Activated CD4-positive, CD25-positive, alpha-beta regulatory T cell treated with anti-CD3 and anti-CD28 coated beads, Interleukin-2, amount 50 U/mL, for 72 hours (primary cell): ENCODE data around the gene RPS28.
"Not testable (repeated sequence)": the region's sequence is repeated elsewhere in the genome, so short reads cannot be mapped to it uniquely, and the experiment has no call there.

ENCODE experiments used
- DNase-seq: peaks from one replicate; pipeline ENCODE4 v3.0.0; 2021

RPS28 gene

GRCh38 chr19:8342684-8343482, 21.6 kb downstream of the RPS28 start, which contains the start of gene KANK3:
TSS of gene KANK3 (minus strand) at chr19:8343262. CDS start at chr19:8337828, 5,434 bp downstream.
- DNase-seq = peak; percentile 94

- no peak for DNase-seq
Observed at GRCh38 chr19:8343483-8343844, 22.2 kb downstream of the RPS28 start.

GRCh38 chr19:8349629-8350372, 28.5 kb downstream of the RPS28 start:
- DNase-seq = not testable (repeated sequence)

GRCh38 chr19:8352134-8352827, 31.0 kb downstream of the RPS28 start:
- no peak for DNase-seq

- not testable (repeated sequence) for DNase-seq
Observed at GRCh38 chr19:8352845-8353244, 31.5 kb downstream of the RPS28 start.

- DNase-seq = no peak
Observed at GRCh38 chr19:8355631-8356402, 34.5 kb downstream of the RPS28 start.

- no peak for DNase-seq
Observed at GRCh38 chr19:8357007-8357521, 35.8 kb downstream of the RPS28 start.

- DNase-seq = no peak
Observed at GRCh38 chr19:8358948-8359347, 37.7 kb downstream of the RPS28 start.

GRCh38 chr19:8360196-8360595, 38.9 kb downstream of the RPS28 start:
- DNase-seq = no peak

- DNase-seq = no peak
Observed at GRCh38 chr19:8361921-8362793, 40.9 kb downstream of the RPS28 start.

GRCh38 chr19:8363803-8364771, 42.8 kb downstream of the RPS28 start, which contains the start of gene ANGPTL4:
TSS of gene ANGPTL4 (plus strand) at chr19:8364155. CDS start at chr19:8364322, 167 bp downstream.
- DNase-seq = peak; percentile 42

GRCh38 chr19:8366121-8366581, 44.9 kb downstream of the RPS28 start:
- DNase-seq = no peak

GRCh38 chr19:8366961-8367326, 45.6 kb downstream of the RPS28 start:
- no peak for DNase-seq

- no peak for DNase-seq
Observed at GRCh38 chr19:8367327-8368001, 46.2 kb downstream of the RPS28 start.

GRCh38 chr19:8370176-8371010, 49.1 kb downstream of the RPS28 start:
- no peak for DNase-seq

GRCh38 chr19:8371011-8371804, 49.9 kb downstream of the RPS28 start:
- no peak for DNase-seq
